NCI-H2107 (cell line): ENCODE results near the gene CFAP251.
A peak's percentile ranks its signal among the peaks of the same experiment; 100 is the strongest.

ENCODE experiments used
- DNase-seq: peaks from one replicate; lab custom pipeline; 2025; lab: John Stamatoyannopoulos, UW

Gene CFAP251

DNA sequence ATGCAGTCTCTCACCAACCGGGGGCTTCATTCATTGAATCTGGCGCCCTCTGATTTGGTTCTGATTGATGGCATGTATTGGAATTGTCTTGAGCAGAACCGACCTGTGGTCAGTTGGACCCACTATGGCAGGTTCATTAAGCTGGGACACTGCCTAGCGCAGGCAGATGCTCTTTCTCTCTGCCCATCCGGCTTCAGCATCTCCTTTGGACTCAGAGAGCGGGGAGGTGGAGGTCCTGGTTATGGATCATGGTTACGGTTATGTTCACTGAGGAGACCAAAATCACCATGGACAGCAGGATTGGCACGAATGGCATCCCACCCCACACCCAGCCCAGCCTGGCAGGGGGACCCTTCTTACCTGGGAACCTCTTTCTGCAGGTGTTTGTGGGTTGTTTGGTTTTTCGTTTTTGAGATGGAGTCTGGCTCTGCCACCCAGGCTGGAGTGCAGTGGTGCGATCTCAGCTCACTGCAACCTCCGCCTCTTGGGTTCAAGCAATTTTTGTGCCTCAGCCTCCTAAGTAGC, 86.9 kb downstream of the CFAP251 start:
- no peak for DNase-seq

DNA sequence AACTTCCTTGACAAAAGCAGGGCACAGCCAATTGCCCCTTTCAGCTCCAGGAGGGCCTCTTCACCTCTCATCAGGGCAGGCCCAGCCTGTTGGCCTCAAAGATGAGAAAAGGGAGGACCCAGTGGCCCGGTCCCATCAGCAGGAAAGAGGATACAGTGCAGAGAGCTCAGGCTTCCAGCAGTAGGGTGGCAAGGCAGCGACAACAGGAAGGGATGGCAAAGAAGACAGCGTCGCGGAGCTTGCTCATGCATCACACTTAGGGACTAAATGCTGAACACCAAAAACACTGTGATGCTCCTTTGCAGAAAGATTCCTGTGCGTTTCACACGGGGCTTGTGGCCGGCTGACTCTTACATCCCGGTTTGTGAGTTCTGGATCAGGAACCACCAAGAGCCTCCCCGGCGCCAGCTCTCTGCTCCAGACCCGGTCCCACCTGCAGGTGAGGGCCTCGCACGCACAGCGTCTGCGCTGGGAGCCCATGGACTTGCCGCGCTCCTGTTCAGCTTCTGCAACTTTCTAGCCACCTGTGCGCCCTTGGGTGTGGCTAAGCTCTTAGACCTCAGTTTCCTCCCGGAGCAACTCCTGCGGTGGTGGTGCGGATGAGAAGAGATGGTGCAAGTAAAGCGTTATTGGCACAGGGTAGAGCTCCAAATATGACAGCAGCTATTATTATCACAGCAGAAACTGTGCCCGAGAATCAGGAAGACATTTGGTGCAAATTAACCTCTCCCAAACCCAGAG, 88.0 kb downstream of the CFAP251 start:
- DNase-seq = no peak

- no peak for DNase-seq
Observed at GRCh38 chr12:122009741-122010140, 91.3 kb downstream of the CFAP251 start.

- no peak for DNase-seq
Observed at GRCh38 chr12:122012184-122012583, 93.8 kb downstream of the CFAP251 start.

- DNase-seq = no peak
Observed at GRCh38 chr12:122013136-122013535, 94.7 kb downstream of the CFAP251 start.

GRCh38 chr12:122013791-122014590, 95.6 kb downstream of the CFAP251 start:
- peak; percentile 27 for DNase-seq

DNA sequence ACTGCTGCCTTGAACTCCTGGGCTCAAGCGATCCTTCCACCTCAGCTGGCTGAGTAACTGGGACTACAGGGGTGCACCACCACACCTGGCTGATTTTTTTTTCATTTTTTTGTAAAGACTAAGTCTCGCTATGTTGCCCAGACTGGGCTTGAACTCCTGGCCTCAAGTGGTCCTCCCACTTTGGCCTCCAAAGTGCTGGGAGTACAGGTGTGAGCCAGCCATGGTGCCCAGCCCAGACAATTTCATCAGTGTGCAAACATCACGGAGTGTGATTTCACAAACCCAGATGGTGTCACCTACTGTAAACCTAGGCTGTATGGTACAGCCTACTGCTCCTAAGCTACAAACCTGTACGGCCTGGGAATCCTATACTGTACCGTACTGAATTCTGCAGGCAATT, 96.4 kb downstream of the CFAP251 start:
- DNase-seq = no peak

DNA sequence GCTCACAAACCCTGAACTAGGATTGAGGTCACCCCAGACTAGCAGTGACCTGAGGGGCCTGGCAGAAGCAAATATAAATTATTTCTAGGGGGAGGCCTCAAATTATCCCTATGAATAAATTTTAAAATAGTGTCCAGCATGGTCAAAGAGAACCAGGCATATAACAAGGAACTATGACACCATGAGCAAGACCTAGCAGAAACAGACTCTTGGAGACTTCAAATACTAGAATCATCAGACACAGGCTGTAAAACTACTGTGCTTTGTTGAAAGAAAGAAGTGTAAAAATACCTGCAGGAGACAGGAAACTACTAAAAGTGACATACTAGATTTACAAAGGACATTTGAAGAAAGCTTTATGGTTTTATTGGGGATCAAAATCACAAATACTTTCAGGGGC, 100.1 kb downstream of the CFAP251 start:
- no peak for DNase-seq

GRCh38 chr12:122018937-122019336, 100.5 kb downstream of the CFAP251 start:
- DNase-seq = no peak

- DNase-seq = no peak
Observed at GRCh38 chr12:122020795-122021192, 102.4 kb downstream of the CFAP251 start.

DNA sequence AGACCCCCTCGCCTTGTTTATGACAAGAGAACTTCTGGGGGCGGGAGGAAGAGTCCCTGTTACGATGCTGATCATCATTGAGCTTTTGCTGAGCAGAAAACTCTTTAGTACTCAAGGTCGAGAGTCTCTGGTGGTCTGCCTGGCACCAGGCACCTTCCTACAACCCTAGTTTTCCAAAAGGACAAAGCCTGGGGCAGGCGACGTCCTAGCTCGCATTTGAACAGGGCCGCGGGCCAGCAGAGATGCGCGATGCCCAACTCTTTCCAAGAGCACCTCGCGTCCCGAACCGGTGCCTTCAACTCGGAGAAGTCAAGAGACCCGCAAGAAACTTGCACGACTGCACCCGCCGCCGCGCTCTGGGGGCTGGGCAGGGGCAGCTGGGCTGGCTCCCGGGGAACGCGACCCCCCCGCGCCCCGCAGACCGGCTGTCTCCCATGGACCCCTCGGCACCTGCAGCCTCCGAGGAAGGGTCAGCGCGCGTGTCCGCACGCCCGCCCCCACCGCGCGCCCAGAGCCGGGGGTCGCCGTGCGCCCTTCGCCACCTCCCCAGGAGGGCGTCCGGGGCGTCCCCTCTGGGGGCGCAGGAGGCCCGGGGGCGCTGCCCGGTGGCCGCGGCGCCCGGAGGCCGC, 102.9 kb downstream of the CFAP251 start:
- no peak for DNase-seq

- DNase-seq = peak; percentile 57
Observed at GRCh38 chr12:122021822-122022392, 103.5 kb downstream of the CFAP251 start, which contains the start of gene BCL7A. Gene BCL7A, plus strand, starts transcription at chr12:122021884. Its CDS starts 208 bp downstream, at chr12:122022092.

GRCh38 chr12:122022393-122023338, 104.3 kb downstream of the CFAP251 start:
- DNase-seq = peak; percentile 58

GRCh38 chr12:122023339-122024131, 105.1 kb downstream of the CFAP251 start:
- DNase-seq = no peak

DNA sequence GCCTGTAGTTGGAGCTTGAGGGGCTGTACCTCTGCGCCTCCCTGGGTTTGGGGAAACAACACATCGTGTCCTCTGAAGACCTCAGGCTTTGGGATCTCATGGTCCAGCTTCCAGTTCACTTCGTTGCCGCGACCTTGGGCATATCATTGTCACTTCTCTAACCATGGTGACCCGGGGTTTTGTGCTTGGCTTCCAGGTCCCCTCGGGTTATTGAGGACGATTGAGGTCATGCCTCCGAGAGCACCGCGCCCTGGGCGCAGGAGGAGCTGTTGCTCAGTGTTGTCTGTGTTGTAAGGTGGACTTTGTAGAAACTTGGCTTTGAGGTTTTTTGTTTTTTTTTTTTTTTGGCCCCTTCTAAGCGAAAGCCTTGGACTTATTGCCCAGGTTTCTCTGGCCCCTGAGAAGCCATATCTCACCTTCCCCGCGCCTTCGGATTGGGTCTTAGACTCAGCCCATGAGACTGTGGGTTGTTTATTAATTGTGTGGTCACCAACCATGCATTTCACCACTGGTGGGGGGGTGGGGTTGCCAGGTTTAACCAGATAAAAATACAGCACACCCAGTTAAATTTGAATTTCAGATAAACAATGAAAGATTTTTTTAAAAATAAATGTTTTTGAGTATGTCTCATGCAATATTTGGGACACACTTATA, 105.9 kb downstream of the CFAP251 start:
- DNase-seq = no peak

- DNase-seq = no peak
Observed at GRCh38 chr12:122026706-122027333, 108.4 kb downstream of the CFAP251 start.

DNA sequence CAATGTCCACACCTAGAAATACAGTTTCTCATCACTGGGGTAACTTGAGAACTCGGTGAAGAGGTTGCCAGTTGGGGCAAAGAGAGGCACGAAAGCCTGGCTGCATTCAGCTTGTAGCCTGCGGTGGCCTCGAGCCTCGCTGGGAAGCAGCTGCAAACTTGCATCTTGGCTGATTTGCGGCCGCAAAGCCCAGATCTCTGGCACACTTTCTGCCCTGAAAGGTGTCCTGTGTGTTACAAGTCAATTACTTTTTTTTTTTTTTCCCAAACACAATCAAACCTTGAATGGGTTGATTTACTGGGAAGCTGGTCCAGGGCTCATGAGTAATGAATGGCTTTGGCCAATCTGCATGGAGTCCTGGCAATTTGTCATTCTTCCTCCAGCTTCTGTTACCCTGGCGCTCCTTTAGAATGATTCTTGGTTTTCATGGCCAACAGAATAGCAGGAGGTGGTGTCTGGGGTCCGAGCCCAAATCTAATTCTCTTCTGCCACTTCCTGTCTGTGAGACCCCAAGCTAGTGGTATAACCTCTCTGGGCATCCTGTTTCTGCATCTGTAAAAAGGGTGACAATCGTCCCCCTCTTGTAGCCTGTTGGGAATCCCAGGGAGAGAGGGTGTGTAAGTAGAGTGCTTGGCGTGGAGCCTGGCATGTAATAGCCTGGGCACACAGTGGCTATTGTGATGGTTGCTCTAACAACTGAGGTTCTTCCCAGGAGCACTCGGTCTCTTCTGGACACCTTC, 109.9 kb downstream of the CFAP251 start:
- DNase-seq = no peak

- no peak for DNase-seq
Observed at GRCh38 chr12:122028905-122029560, 110.6 kb downstream of the CFAP251 start.
